HUDEP-2 (cell line): ENCODE measurements around the gene REL.
"Not testable (repeated sequence)": the region's sequence is repeated elsewhere in the genome, so short reads cannot be mapped to it uniquely, and the experiment has no call there.

ENCODE experiments used
- DNase-seq, 76 experiments: peaks; one replicate each; lab custom pipeline; 2025; ENCODE audit not compliant: unreplicated experiment in 76 of 76; lab: John Stamatoyannopoulos, UW

Gene REL

GRCh38 chr2:60906395-60906794 is 25.0 kb downstream of the REL start:
- DNase-seq: no peak

DNA sequence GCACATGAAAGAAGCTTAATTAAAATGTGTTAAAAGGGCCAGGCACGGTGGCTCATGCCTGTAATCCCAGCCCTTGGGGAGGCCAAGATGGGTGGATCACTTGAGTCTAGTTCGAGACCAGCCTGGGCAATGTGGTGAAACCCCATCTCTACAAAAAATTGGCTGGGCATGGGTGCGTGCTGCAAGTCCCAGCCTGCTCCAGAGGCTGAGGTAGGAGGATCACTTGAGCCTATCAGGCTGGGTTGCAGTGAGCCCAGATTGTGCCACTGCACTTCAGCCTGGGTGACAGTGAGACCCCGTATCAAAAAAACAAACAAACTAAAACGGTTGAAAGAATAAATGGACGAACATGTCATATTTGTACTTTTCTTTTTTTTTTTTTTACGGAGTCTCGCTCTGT is 26.0 kb downstream of the REL start:
- no peak for DNase-seq

GRCh38 chr2:60925994-60926740 is 44.8 kb downstream of the REL start:
- no peak for DNase-seq

DNA sequence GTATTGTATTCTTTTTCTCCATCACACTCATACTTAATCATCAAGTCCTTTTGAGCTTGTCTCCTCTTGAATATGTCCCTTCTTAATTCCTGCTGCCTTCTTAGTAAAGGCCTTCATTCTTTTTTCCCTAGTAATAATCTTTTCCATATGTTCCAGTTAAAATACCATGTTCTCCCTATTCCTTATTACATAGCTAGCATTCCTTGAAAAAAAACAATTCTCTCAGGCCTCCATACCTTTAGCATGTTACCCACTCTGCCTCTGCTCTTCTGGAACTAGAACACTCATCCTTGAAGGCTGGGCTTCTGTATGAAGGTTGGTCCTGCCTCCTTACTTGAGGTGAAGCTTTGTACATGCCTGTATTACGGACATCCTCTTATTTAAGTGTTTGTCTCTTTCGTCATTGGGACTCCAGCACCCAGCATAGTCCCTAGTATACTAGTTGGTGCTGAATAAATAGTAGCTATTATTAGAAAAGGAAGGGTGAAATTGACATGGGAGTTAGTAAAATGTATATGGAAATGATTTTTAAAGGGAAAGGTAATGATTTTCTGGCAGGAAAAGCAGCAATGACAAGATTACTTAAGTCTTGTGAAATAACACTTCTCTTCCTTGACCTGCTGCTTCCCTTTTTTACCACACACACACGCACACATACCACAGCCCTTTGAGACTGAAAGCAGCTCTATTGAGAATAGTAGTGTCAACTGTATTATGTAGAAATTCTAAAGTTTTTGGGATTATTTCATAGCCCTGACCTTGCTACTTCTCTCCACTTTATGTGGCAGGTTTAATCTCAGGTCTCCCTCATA is 45.6 kb downstream of the REL start:
- DNase-seq: no peak

- not testable (repeated sequence) for DNase-seq
Observed at GRCh38 chr2:60932061-60932460, 50.7 kb downstream of the REL start.

GRCh38 chr2:60932954-60933353 is 51.6 kb downstream of the REL start:
- DNase-seq: no peak

DNA sequence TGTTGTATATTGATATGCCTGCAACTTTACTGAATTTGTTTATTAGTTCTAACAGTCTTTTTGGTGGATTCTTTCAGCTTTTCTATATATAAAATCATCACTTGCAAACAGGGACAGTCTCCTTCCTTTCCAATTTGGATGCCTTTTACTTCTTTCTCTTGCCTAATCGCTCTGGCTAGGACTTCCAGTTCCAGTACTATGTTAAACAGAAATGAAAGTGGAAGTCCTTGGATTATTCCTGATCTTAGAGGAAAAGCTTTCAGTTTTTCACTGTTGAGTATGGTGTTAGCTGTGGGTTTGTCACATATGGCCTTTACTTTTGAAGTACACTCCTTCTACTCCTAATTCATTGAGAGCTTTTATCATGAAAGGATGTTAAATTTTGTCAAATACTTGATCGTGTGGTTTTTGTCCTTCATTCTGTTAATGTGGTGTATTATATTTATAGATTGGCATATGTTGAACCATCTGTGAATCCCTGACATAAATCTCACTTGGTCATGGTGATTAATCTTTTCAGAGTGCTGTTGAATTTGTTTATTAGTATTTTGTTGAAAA is 52.9 kb downstream of the REL start:
- DNase-seq: no peak

- DNase-seq: no peak
Observed at GRCh38 chr2:60936757-60937156, 55.4 kb downstream of the REL start.

- DNase-seq: no peak
Observed at GRCh38 chr2:60938301-60938700, 56.9 kb downstream of the REL start.

GRCh38 chr2:60939622-60940021 is 58.2 kb downstream of the REL start:
- DNase-seq: no peak

- DNase-seq: no peak
Observed at GRCh38 chr2:60945341-60945740, 64.0 kb downstream of the REL start.

- no peak for DNase-seq
Observed at GRCh38 chr2:60947056-60947455, 65.7 kb downstream of the REL start.

DNA sequence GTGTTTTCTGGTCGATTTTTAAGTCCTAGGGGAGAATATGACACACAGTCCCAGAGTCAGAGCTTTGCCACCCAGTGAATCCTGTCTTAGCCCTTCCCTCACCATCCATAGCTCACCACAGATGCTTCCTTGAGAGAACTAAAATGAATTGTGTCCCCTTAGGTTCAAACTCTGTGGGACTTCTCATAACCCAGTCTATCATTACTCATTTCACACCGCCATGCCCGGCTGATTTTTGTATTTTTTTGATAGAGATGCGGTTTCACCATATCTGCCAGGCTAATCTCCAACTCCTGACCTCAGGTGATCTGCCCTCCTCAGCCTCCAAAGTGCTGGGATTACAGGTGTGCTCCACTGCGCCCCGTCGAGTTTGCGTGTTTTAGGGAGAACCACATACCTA is 66.8 kb downstream of the REL start:
- DNase-seq: no peak

- DNase-seq: peak in 34 of 76 experiments; percentile 2 to 72 (median 24)
Observed at GRCh38 chr2:60948926-60949579, 67.7 kb downstream of the REL start.

- no peak for DNase-seq
Observed at GRCh38 chr2:60954139-60954538, 72.8 kb downstream of the REL start.

DNA sequence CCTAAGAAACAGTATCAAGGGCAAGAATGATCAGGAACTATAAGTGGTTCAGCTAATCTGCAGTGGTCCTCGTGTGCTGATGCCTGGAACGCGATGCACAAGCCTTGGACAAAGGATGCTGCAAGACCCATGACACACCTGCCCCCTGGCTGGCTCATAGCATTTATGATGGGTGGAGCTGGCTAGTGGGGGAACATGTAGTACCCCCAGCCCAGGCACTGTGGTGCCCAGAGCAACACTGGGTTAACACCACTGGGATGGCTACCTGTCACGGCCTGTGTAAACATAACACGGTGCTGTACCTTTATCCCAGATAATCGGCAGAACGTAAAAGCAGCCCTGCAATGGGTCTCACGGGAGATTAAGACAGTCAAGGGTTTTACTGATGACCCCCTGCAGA is 75.8 kb downstream of the REL start:
- DNase-seq: no peak

GRCh38 chr2:60957643-60958042 is 76.3 kb downstream of the REL start:
- DNase-seq: no peak

- DNase-seq: no peak
Observed at GRCh38 chr2:60958361-60958760, 77.0 kb downstream of the REL start.

DNA sequence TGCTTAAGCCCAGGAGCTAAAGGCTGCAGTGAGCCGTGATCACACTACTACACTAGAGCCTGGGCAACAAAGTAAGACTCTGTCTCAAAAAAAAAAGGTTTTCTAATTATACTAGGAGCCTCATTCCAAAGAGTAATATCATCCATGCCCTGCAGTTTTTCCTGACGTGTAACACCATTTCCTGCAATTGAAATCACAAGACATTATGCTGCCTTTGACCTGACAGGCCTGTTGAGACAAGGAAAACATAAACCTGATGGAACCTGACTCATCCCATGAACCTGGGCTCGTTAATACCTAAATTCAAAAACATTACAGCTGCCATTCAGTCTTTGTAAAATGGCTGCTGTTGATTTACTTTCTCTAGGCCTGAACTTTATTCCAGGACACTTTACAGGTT is 77.4 kb downstream of the REL start:
- no peak for DNase-seq

GRCh38 chr2:60959501-60959900 is 78.1 kb downstream of the REL start:
- no peak for DNase-seq

DNA sequence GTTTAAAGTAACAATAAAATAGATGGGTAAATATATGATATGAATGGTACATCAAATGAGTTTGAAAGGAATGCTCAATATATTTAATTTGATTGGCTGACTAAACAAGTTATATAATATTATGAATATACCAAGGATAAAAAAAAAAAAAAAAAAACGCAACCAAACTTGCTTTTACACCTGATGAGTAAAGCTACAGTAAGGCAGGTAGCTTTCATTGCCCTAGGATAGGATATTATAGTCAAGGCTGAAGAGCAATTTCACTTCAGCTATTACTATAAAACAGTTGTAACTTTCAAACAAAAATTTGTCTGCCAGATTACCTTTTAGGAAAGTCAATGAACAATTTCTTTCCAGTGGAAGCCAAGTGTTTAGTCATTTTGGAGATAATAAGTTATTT is 79.3 kb downstream of the REL start:
- DNase-seq: no peak
